ENCODE measurements around the gene IL17RD.
A peak's percentile ranks its signal among the peaks of the same experiment; 100 is the strongest.

IL17RD gene

DNA sequence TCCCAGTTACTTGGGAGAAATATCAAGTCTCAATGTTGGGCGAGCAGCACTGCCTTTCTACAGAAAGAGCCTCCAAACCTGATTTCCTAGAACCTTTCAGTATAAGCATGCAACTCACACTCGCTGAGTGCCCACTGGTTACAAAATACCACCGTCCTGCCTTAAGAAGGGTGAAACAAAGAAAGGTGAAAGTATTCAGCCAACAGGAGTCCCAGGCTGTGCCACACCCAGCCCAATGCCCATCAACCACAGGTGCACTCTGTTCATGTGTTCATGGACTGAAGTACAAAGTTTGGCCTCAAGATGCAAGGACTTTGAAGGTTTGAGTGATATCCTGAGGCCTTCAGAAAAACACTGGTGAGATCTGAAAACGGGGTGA lies 34.0 kb downstream of the IL17RD start:
- DNase-seq (ENCODE audit: extremely low read depth in 1 of 2, low read depth in 1 of 2), result no peak

DNA sequence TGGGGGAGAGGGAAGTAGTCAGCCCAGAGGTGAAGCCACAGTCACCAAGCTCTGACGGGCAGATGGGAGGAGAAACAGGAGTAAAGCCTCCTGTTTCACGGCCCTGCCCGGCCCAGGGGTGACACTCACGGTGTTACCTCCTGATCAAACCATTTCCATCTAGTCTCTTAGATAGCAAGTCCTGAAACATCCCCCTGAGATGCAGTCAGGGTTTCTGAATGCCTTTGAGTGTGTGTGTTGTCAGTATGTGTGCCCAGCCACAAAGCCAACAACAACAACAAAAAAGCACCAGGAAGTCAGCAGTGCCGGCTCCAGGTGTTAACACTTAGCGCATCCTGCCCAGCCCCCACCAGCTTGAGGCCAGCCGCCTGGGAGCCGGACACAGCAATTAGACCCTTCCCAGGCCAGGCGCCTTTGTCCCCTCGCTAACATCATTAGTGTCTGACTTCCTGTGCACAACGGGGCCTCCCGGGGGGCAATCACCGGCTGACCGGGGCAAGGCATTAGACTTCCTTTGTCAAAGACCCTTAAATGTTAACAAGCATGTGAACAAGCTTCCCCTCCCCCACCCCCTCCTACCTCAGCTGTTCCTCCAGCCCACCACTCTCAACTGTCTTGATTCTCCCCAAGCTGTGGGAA lies 34.5 kb downstream of the IL17RD start:
- DNase-seq (ENCODE audit: extremely low read depth in 1 of 2, low read depth in 1 of 2), result no peak

DNA sequence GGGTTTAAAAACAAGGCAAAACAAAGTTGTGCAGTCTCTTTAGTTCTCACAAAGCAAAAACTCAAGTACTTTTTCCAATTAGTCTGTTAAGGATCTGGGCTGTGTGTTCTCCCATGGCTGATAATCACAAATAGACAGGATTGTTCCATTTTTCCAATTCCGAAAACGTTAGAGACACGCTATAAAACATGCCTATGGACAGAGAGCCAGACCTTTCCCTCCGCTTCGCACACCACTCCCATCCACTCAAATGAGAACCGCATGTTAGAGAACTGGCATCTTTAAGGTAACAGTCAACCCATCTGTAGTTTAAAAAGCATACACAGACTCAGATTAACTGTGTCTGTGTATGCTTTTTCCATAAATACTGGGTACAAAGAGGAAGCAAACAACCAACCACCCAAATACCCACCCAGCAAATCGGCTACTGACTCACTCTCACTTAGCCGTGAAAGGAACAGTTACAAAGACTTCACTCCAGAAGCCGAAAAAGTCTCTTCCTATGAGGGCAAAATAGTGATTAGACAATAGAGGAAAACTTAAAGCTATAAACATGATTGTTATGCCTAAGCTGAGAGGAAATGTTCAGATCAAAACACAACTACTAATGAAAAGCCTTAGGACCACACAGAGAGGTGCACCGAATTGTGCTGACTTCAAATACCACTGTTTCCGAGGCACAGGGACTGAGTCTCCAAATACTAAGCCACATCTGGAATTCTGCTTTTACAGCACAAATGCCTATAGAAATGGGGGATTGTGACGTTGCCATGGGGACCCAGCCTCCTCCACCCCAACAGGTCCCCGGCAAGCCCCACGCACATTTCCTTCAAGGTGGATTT lies 36.1 kb downstream of the IL17RD start:
- no peak for DNase-seq (ENCODE audit: extremely low read depth in 1 of 2, low read depth in 1 of 2)

DNA sequence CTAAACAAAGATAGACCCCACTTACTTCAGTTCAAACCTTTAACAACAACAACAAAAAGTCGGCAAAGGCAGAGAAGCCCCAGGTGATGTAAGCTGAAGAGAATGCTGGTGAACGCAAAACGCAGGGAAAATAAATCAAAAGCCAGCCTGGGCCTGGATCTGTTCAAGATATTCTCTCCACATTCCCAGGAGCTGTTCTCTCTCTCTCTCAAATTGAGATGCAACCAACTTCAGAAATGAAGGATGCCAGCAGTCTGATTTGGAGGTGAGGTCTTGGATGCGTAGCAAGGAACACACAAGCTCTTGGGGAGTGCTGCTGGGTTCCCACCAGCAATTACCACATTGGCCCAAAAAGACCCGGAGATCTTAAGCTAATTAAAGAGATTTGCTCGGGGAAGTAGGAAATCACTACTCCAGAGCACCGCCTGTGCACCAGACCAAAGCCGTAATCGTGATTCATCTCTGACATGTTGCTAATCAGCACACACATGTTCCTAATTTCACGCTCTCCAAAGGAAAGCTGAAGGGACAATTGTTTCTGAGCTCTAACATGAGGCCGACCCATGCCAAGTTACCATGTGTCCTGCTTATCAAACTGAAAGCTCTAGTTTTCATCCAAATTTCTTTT lies 37.1 kb downstream of the IL17RD start:
- no peak for DNase-seq (ENCODE audit: extremely low read depth in 1 of 2, low read depth in 1 of 2)

DNA sequence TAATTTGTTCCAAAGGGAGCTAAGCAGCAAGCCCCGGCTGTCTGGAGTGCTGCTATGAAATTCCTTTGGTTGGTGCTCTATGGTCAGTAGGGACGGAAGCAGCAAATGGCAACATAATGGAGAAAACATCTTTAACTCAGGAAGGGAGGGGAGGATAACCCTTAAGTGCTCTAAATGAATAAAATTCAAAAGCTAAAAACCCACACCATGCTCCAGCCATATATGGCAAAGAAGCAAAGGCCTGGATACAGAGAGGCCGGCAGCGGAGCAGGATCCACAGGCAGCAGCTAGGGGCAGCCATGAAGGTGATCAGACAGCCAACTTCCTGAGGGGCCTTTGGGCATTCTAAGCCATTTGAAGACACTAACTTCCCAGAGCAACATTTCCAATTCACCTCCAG lies 38.9 kb downstream of the IL17RD start:
- no peak for DNase-seq (ENCODE audit: extremely low read depth in 1 of 2, low read depth in 1 of 2)

DNA sequence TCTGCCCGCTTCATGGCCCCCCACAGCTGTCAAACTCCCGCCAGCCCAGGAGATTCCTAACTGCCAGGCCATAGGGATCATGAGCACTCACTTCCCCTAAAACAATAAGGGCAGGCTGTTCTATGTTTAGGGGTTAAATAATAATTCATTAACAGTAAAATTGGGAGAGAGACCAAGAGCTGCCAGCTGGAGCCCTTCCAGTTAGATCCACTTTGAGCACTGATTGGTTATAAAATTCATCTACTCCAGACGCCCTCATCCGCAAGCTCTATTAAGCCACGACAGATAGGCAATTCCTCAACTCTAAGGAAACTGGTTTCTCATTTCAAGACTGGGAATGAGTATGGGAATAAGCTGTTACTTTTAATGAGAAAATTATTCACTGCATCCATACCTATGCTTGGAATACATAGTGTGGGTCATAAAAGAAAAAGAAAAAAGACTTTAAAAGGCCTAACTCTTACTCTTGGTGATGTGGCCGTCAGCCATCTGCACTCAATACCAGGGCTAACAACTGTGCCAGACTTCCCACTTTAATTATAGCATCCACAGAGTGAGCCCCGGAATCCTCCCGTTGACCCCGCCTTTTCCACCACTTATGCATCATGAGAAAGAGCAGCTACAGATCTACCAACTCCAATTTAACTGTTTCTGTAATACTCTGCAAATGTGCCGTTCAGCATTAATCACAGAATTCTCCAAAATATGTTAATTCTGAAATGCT lies 44.5 kb downstream of the IL17RD start:
- no peak for DNase-seq (ENCODE audit: extremely low read depth in 1 of 2, low read depth in 1 of 2)

DNA sequence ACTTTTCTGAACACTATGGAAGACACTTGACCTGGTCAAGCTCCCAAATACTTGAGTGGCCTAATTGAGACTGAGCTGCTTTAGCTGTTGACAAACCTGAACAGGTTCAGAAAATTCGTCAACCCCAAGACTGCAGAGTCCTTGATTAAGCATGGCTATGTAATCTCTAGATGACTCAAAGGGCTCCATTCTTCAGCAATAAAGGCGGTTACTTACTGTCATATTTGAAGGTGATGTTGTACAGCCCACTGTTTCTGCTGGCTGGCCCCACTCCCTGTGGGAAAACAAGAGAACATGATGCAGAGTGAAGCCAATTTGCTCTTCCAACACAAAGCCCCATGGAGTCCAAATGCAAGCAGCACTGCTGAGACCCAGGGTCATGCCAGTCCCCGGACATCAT lies 45.1 kb downstream of the IL17RD start:
- DNase-seq (ENCODE audit: extremely low read depth in 1 of 2, low read depth in 1 of 2), result no peak

DNA sequence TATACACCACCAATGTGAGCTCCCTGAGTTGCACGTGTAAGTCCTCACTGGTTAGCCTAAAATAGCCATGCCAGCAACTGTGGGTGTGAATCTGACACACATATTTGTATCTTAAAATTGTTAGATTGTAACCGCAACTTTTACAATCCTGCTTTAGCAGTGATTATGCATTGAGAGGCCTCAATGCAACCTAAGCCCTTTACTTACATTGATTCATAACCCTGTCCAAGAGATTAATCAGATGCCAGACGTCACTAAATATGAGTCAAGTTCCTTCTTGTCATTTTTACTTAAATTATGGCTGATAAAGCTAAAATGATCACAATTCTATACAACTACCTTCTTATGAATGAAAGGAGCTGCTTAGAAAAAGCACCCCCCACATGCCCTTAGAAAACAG lies 46.9 kb downstream of the IL17RD start:
- no peak for DNase-seq (ENCODE audit: extremely low read depth in 1 of 2, low read depth in 1 of 2)

DNA sequence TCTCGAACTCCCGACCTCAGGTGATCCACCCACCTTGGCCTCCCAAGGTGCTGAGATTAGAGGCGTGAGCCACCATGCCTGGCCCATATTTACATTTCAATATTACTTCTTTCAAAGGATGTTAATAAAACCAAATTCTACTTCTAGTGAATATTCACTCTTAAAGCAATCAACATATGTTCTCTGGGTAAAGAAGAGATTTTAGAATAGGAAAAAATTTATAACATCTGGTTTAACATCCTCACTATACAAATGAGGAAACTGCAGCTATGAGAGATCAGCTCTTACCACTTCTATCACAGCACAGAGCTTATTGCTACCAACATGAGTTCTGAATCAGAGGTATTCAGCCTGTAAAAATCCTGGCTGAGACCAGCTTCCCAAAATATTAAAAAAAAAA lies 48.7 kb downstream of the IL17RD start:
- DNase-seq (ENCODE audit: extremely low read depth in 1 of 2, low read depth in 1 of 2), result no peak

DNA sequence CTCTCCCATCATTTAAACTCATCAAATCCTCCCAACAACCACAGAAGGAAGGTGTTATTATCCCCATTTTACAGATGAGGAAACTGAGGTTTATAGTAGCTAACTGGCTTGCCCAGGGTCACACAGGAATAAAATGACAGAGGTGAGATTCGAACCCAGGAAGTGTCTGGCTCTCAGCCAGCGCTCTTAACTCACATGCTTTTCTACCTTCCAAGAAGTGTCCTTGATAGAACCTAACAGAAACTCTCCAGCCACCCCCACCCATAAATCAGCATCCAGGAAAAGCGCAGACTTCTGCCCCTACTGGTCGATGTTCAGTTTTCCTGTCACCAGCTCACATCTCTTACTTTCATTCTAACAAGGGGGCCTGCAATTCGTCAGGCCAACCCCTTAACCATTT lies 52.9 kb downstream of the IL17RD start:
- no peak for DNase-seq (ENCODE audit: extremely low read depth in 1 of 2, low read depth in 1 of 2)

DNA sequence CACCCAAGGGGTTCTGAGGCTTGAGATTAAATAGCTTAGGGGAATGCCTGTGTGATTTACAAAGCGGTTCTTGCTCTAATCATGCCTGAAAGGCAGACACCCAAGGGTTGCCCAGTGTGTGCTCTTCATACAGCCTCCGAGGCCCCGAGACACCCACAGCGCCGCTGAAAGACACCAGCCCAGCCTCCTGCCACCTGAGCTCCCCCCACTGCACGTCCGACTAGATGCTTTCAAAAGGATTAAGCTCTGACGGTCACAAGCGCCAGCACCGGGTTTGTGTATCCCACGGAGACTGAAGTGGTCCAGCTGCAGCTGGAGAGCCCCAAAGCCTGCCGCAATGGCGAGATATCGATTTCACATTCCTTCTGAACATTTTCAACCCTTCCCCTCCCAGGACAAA lies 54.4 kb downstream of the IL17RD start:
- DNase-seq (ENCODE audit: extremely low read depth in 1 of 2, low read depth in 1 of 2), result no peak

DNA sequence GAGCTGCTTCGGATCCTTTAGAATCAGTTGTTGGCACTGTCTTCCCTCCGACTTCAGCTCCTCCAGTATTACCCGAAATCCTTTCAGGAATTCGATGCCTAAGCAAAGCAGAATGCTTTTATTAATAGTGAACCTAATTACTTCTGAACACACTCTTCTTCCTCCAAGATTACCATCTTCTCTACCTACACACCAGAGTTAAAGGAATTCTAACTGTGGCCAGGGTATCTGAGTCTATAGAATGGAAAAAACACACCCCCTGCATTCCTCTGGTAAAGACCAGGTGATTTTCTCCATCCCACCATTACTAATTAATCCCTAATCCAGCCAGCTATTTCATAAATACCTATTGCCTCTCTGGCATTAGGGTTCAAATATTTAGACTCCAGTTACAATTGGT lies 54.9 kb downstream of the IL17RD start:
- DNase-seq (ENCODE audit: extremely low read depth in 1 of 2, low read depth in 1 of 2), result no peak

DNA sequence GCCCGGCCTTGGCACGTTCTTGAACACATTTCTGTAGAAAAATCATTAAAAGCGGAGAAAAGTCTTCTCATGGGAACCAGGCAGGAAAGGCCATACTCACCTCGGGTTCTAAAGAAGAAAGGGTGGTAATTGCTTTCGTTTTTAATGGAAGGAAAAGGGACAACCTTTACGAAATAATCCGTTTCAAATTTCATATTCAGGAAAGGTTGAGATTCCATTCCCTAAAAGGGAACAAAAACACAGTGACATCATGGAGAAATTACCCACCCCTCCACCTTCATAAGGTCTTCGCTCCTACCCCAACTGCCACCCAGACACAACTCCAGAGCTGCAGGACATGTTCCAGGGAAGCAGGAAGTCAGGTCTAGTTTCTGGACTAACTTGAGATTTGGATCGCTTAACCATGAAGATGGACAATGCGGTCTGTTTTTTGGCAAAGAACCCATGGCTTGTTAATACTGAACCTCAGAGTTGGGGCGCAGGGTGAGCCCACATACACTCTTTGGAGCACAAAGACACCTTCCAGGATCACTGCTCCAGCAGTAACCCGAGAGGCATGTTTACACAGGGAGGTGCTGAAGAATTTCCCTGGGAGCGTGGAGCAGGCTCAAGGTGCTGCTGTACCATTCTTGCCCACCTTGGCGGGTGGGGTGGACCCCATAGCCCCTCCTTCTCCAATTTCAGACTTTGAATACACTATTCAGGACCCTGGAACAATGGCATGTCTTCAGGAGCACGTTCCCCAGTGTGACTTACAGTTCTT lies 55.5 kb downstream of the IL17RD start:
- DNase-seq (ENCODE audit: extremely low read depth in 1 of 2, low read depth in 1 of 2), result no peak

DNA sequence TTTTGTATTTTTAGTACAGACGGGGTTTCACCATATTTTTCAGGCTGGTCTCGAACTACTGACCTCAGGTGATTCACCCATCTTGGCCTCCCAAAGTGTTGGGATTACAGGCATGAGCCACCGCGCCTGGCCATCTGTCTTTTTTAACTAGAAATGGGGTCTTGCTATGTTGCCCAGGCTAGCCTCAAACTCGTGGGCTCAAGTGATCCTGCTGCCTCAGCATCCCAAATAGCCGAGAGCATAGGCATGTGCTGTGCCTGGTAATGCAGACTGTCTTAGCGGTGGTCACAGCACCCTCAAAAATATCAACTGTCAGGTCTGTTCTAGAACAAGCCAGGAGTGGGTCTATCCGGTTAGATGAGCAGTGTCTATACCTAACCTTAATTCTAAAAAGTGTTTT lies 56.5 kb downstream of the IL17RD start:
- DNase-seq (ENCODE audit: extremely low read depth in 1 of 2, low read depth in 1 of 2), result no peak

DNA sequence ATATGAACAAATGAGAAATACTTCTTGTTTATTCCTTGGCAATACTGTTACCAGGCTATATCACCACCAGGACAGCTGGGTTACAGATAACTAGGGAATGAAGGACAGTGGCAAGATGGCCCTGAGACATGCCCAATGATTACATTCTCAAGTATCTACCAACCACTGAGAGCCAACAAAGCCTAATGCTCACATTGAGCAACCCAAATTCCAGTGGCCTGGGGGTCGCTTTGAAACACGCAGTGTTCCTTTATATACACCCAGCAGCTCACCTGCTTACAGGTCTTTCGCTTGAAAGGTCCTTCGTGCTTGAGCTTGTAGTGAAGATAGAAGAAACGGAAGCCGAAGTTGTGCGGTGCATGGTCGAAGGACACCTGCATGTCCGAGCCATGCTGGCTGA lies 59.6 kb downstream of the IL17RD start:
- DNase-seq (ENCODE audit: extremely low read depth in 1 of 2, low read depth in 1 of 2), result no peak

DNA sequence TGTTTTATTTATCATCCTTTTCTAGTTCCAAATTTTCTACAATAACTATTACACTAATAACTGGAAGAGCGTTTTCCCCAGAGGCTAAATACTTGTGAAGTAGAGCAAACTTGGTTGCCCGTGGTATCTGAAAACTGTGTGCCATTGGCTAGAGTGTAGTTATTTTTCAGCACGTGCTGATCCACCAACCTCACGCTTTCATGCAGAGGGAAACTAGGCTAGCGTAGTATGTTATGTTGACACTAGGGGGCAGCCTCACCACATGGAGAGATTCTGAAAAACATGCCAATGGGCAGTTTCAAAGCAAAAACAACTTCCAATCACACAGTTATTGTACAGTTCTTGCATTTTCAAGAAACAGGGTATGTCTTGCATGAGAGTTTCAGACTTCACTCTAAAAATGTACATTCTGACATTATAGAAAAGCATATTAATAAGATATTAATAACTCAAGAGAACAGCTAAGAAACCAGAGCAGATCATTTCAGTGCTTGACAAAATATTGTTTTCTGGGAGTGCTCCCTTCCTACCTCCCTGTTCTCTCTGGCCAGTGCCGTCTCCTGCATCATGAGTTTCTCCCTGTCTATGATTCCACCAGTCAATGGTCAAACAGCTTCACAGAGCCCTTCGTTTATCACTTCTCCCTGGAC lies 65.0 kb downstream of the IL17RD start:
- peak; percentile 7 to 17 for DNase-seq (ENCODE audit: extremely low read depth in 1 of 2, low read depth in 1 of 2)

DNA sequence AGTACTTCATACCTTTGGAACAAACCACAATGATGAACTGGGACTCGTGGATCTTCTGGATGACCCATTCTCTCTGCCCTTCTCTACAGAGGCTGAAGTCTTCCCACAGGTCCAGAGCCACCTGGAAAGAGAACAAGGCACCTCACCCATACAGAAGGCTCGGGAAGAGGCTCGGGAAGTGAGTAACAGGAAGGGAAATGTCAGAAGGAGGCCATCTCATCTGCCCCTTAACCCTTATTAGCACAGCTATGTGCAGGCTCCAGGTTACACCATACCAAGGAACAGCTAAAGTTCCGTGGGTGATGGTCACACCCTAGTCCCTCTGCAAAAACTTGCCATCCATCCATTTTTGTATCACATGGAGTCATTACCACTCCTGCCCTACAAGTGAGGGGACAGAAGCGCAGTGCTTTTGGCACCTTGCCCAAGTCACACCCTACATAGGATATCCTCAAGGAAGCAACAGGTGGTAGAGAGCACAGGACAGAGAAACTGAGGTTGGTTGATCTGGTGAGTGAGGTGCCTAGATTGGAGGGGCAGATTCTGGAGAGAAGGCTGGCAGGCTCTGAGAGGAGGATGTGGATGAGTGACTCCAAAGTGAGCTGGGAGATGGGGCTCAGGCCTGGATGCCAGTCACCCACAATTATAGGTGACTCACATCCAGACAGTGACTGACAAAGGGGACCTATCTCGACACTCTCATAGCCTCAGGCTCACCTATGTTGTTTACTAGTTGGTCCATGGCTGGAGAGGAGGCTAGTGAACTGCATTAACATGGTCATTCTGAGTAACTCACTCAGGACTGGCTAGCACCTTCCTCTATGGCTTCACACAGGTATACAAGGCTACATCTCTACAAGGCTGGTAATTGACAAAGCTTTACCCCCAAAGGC lies 66.5 kb downstream of the IL17RD start:
- DNase-seq (ENCODE audit: extremely low read depth in 1 of 2, low read depth in 1 of 2), result no peak

DNA sequence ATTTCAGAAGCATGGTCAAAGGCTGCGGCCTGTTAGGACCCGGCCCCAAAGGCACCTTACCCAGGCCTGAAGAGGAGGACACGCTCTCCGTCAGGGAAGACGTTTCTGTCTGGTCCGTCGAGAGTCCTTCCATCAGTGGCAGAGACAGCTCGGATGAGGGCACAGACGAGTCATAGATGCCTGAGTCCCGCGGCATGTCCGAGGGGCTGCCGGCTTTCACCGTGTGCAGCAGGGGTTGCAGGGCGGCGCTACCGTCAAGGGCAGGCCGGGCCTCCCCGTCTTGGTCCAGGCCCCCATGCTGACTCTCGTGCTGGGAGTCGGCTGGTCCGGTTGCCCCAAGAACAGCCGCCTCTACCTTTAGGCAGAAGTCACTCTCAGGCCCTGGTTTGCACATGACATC lies 67.6 kb downstream of the IL17RD start:
- DNase-seq (ENCODE audit: extremely low read depth in 1 of 2, low read depth in 1 of 2), result no peak

DNA sequence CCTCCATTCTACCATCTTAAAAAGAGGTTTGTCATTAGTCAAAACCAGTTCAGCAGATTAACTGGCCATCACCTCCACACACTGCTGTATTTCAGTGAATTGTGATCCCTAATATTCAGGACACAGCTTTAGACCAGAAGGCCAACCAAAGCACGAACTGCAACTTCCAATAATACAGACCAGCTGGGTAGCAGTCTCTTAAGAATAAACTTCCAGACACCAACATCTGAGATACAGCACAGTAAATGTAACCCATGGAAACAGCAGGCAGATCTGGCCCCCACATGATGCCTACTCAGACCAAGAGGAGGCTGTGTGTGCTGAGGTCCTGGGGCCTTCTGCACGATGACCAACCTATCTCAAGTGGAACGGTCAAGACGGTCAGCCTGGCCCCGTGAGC lies 69.8 kb downstream of the IL17RD start:
- DNase-seq (ENCODE audit: extremely low read depth in 1 of 2, low read depth in 1 of 2), result no peak

Data from activated CD8-positive, alpha-beta memory T cell treated with anti-CD3 and anti-CD28 coated beads for 1 hour (primary cell).